ENCODE measurements around the gene LOXHD1. TPM values are rescaled to one million over a fixed set of nuclear protein-coding genes. Genes with fewer than 3 reads are reported as not detected.

The LOXHD1 gene
- total and polyA plus RNA-seq, 2 of the 4 experiments (the other 2 are of a cell fraction) = not detected

GRCh38 chr18:46596119-46596518, 60.9 kb downstream of the LOXHD1 start:
- no peak overlapping the region for H3K9ac ChIP-seq (ENCODE audit: low read depth, low read length)
- in situ Hi-C loops (cut with MboI; ENCODE audit: low sequenced_read_pairs) = no loop called here

More at GRCh38 chr18:46596119-46596518, 60.9 kb downstream of the LOXHD1 start:
- no peak overlapping the region for H3K4ac ChIP-seq (ENCODE audit: low read depth, low read length)
- H3K23ac ChIP-seq (ENCODE audit: low read depth, low read length) = no peak overlapping the region
- H2BK5ac ChIP-seq (ENCODE audit: low read depth, low read length, poor library complexity, severe bottlenecking) = no peak overlapping the region
- no peaks in the 10 kb centered on the region for H3K9me1 ChIP-seq (ENCODE audit: insufficient read depth, low read length)
- no peak for TF ChIP-seq BHLHE40 (IDR thresholded peaks at IDR 0.05; ENCODE audit: low read depth, low read length)
- TF ChIP-seq FOS (IDR thresholded peaks at IDR 0.05; ENCODE audit: low read depth, low read length) = no peak
- no peak for TF ChIP-seq CEBPB (IDR thresholded peaks at IDR 0.05; ENCODE audit: low read depth, low read length)
- no peak for TF ChIP-seq MAFK (IDR thresholded peaks at IDR 0.05; ENCODE audit: low read depth, low read length)
- TF ChIP-seq, protein P1, sequence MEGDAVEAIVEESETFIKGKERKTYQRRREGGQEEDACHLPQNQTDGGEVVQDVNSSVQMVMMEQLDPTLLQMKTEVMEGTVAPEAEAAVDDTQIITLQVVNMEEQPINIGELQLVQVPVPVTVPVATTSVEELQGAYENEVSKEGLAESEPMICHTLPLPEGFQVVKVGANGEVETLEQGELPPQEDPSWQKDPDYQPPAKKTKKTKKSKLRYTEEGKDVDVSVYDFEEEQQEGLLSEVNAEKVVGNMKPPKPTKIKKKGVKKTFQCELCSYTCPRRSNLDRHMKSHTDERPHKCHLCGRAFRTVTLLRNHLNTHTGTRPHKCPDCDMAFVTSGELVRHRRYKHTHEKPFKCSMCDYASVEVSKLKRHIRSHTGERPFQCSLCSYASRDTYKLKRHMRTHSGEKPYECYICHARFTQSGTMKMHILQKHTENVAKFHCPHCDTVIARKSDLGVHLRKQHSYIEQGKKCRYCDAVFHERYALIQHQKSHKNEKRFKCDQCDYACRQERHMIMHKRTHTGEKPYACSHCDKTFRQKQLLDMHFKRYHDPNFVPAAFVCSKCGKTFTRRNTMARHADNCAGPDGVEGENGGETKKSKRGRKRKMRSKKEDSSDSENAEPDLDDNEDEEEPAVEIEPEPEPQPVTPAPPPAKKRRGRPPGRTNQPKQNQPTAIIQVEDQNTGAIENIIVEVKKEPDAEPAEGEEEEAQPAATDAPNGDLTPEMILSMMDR (conservative IDR thresholded peaks at IDR 0.05; ENCODE audit: low read depth, low read length) = no peak
- TF ChIP-seq CHD1 (IDR thresholded peaks at IDR 0.05; ENCODE audit: low read depth, low read length) = no peak
- TF ChIP-seq RAD21 (IDR thresholded peaks at IDR 0.05; ENCODE audit: low read length) = no peak
- TF ChIP-seq USF2 (IDR thresholded peaks at IDR 0.05; ENCODE audit: low read depth, low read length) = no peak
- TF ChIP-seq NFE2L2 (IDR thresholded peaks at IDR 0.05; ENCODE audit: low read depth, low read length) = no peak
- TF ChIP-seq POLR2A (IDR thresholded peaks at IDR 0.05; ENCODE audit: low read depth, low read length) = no peak
- TF ChIP-seq MAZ (IDR thresholded peaks at IDR 0.05; ENCODE audit: borderline replicate concordance, low read depth, low read length) = no peak
- TF ChIP-seq RFX5 (IDR thresholded peaks at IDR 0.05; ENCODE audit: low read depth, low read length) = no peak
- TF ChIP-seq RCOR1 (IDR thresholded peaks at IDR 0.05; ENCODE audit: insufficient replicate concordance, low read length) = no peak
- no peak overlapping the region for H4K91ac ChIP-seq (ENCODE audit: insufficient read depth, low read depth, low read length)
- DNase-seq = peak; percentile 3
- H2AK9ac ChIP-seq (replicated peaks; ENCODE audit: low read depth, low read length, poor library complexity) = no peak overlapping the region
- no peak overlapping the region for H2BK20ac ChIP-seq (ENCODE audit: low read depth, low read length)
- no peak overlapping the region for H3K14ac ChIP-seq (replicated peaks; ENCODE audit: low read depth, low read length)
- intact Hi-C loops (cut with micrococcal nuclease) = no loop called here
- H4K20me1 ChIP-seq (ENCODE audit: insufficient read depth, low read length) = no peaks in the 10 kb centered on the region
- H3K4me3 ChIP-seq (ENCODE audit: insufficient read depth, low read depth, low read length) = no peak overlapping the region
- H3K4me2 ChIP-seq (ENCODE audit: low read depth, low read length) = no peak overlapping the region
- no peak overlapping the region for H4K8ac ChIP-seq (ENCODE audit: low read depth in 2 of 2, low read length in 2 of 2)
- H3K27ac ChIP-seq (ENCODE audit: insufficient read depth, low read length) = no peak overlapping the region
- H3K79me1 ChIP-seq (ENCODE audit: low read depth in 1 of 2, low read length in 2 of 2) = no peaks in the 10 kb centered on the region
- ChIA-PET CTCF (no interaction called here), POLR2A (ENCODE audit: unreplicated experiment) (no interaction called here)
- no peak overlapping the region for H2BK120ac ChIP-seq (ENCODE audit: low read depth, low read length)
- H2BK15ac ChIP-seq (ENCODE audit: low read depth, low read length) = no peak overlapping the region
- no peak overlapping the region for H2AK5ac ChIP-seq (ENCODE audit: low read depth, low read length)
- no peaks in the 10 kb centered on the region for H3K9me3 ChIP-seq (ENCODE audit: control insufficient read depth, insufficient read depth, low read length)
- dilution Hi-C loops (cut with HindIII; ENCODE audit: low sequenced_read_pairs, unreplicated experiment) = no loop called here
- no TSS peak for BruUV-seq (replicated peaks)
- no peak overlapping the region for H3K18ac ChIP-seq (ENCODE audit: low read depth, low read length)
- no peaks in the 10 kb centered on the region for H3K27me3 ChIP-seq (ENCODE audit: control insufficient read depth, insufficient read depth, low read length)
- H2AFZ ChIP-seq (replicated peaks; ENCODE audit: low read length, poor library complexity) = no peak overlapping the region
- no peaks in the 10 kb centered on the region for H3K36me3 ChIP-seq (ENCODE audit: control insufficient read depth, insufficient read depth, low read length)
- no peak overlapping the region for H3K56ac ChIP-seq (ENCODE audit: extremely low read depth, insufficient read depth, low read length)
- no peak for ATAC-seq (ENCODE audit: low read depth)
- no peaks in the 10 kb centered on the region for H3K4me1 ChIP-seq (ENCODE audit: control insufficient read depth, insufficient read depth, low read length)
- H4K5ac ChIP-seq (ENCODE audit: low read depth, low read length) = no peak overlapping the region
